ENCODE results near the gene DIAPH2.
A peak's percentile ranks its signal among the peaks of the same experiment; 100 is the strongest.
"Not testable (repeated sequence)": the region's sequence is repeated elsewhere in the genome, so short reads cannot be mapped to it uniquely, and the experiment has no call there.

The DIAPH2 gene

DNA sequence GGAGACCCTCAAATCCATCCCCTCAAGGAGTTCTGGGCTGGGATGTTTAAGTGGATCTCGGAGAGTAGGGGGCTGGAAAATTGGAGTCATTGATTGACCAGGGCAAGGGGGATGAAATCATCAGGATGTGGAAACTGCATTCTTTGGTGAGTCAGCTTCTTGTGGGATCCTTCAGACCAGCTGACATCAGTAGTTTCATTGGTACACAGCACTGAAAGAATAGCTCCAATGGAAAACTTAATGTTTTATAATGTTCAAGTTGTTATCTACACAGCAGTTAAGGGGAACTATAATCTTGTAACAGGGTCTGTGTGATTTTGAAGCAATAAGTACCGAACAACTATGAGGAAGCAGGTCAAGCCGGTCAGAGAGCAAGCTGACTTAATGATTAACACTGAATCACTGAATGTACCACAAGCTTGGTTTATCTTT is 705.1 kb downstream of the DIAPH2 start:
- DNase-seq (ENCODE audit: low spot score), result peak; percentile 37

DNA sequence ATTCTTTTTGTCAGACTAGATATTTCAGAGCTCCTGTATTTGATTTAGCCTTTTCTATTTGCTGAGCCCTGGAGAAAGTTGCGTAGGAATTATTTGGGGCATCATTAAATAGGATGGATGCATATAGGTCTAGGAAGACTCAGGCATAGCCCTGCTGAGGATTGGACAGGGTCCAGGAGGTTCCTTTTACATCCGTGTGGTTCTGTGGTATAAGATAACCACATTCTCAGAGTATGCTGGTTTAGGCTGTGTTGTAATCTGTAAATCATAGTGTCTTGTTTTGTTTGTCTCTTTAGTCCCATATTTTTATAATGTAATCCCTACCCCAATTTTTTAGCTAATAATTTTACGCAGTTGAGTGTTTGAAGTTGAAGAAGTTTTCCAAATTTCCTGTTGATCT is 712.7 kb downstream of the DIAPH2 start:
- DNase-seq (ENCODE audit: low spot score), result no peak

DNA sequence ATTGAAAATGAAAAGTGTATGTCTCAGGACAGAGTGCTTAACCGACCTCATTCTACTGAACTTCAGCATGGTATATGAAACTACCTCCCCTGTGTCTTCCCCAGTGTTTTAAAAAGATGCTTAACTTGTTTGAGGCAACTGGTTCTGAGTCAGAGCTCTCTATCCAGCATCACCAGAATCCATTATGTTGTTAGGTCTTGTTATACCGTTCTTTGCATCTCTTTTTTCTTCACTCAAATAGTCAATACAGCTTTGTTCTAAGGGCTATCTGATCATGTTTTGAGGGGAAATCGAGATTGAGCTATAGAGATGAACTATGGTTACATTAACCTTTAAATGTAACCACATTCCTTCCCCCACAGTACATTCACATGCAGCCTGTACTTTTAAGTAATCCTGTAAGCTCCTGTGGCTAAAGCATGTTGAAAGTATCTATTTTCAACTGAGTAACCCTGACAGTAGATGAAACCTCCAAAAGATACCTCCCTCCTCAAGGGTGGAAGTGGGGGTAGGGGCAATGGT is 713.4 kb downstream of the DIAPH2 start:
- DNase-seq (ENCODE audit: low spot score), result no peak

DNA sequence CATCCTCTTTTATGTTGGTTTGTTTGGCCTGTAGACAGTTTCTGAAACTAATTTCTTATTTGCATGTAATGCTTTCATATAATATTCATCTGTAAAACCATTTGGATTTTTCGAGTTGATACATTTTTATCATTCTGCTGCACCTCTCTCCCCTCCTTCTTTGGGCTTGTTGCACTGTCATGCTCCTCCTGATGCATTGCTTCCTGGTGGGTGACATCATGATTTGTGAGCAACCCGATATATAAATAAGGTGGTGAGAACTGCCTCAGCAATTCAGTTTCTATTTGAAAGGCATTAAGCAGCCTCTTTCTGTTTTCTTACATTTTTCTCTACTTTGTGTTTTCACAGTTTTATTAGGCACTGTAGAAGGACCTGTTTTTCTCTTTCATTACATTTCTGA is 714.8 kb downstream of the DIAPH2 start:
- DNase-seq (ENCODE audit: low spot score), result peak; percentile 35

DNA sequence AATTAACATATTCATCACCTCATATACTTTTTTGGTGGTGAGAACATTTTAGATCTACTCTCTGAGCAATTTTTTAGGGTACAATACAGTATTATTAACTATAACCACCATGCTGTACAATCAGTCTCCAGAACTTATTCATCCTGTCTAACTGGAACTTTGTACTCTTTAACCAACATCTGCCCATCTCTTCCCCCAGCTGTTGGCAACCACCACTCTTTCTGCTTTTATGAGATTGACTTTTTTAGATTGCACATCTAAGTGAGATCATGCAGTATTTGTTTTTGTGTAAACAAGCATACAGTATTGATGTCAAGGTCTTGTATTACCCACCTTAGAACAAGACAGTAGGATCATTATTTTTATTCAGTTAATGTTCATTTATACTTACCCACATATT is 715.9 kb downstream of the DIAPH2 start:
- DNase-seq (ENCODE audit: low spot score), result no peak

DNA sequence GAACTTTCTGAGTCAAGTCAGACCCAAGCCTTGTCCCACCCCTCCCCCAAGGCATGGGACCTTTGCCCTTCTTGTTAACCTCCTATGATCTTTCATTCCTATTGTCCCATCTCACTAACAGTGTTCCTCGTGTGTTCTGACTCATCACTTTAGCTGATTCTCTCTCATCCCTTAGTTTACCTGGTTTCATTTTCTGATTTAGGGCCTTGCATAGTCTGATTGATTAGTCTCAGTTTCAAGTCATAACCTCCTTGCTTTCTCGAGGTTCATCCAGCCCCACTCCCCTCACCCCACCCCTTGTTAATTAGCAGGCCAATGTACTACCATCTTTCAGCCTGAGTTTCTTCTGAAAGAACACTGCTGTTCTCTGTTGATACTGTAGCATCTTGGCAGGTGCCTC is 716.5 kb downstream of the DIAPH2 start:
- DNase-seq (ENCODE audit: low spot score), result no peak

DNA sequence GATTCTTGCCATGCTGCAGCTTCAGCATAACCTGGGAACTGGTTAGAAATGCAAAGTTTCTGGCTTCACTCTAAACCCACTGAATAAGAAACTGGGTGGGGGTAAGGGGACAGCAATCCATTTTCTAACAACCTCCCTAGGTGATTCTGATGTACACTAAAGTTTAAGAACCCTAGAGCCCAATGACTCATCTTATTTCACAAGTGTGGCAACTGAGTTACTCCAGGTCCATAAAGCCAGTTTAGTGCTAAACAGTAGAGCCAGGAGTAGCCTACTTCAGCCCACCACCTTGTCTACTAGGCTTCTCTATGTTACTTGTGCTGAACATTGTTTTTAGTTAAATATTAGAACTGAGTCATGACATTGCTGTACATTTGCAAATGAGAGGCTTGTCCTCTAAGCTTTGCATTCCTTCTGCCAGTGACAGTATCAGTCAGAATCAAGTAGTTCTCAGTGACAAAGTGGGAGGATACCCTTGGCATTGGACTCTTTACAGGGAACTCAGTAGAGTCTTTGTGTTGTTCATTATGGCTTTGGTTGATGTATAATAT is 717.0 kb downstream of the DIAPH2 start:
- DNase-seq (ENCODE audit: low spot score), result no peak

DNA sequence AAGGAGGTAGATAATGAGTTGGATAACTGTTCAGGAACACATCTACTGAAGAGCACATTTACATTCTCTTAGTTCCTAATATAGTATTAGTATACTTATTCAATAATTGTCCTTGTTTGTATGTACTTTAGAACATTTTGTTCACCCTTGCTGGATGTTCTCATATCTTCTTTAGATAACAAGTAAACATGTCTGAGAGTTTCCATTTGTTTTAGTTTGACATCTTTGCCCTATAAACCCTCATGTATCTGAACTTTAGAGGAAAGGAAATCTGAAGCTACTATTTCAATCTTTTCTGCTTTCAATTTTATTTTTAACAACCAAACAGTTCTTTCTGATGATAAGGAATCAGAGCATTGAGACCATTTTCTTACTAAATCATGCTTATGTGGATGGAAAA is 717.7 kb downstream of the DIAPH2 start:
- no peak for DNase-seq (ENCODE audit: low spot score)

DNA sequence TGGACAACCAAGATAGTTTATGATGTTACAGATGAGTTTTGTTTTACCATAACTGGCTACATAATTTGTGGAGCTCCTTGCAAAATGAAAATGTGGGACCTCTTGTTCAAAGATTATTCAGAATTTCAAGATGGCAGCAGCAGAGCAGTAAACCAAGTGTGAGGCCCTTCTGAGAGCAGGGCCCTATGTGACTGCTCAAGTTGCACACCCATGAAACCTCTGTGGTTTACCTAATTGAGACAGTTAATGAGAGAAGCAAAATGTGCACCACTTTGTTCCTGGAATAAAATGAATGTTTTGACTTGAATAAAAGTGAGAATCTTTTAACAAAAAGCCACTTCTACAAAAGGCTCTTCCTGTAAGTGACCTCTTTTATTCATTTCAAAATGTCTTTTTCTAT is 718.3 kb downstream of the DIAPH2 start:
- no peak for DNase-seq (ENCODE audit: low spot score)

DNA sequence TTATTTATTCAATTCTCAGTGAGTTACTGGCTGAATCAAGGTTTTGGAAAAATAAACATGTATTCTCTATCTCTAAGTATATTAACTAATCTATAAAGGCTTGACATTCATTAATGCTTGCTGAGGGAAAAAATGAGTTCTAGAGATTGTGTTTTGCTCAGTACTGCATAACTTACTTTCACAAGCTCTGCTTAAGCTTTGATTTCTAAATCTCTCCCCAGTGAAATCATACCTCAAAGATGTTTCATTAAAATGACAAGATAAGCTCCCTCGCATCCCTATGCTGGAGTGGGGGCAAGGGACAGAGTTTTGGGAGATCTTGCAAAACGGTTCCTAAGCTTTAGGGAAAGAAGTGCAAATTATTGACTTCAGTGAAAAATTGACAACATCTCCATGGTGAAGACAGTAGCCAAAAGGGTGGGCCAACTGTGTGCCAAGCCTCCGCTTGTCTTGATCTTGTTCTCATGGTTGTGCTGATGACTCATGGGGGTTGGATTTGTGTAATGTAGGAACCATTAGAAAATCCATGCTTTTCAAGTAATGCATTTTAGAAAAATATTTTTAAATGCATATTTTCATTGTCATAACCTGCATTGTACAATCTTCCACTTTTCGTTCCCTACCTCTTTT is 720.5 kb downstream of the DIAPH2 start:
- no peak for DNase-seq (ENCODE audit: low spot score)

DNA sequence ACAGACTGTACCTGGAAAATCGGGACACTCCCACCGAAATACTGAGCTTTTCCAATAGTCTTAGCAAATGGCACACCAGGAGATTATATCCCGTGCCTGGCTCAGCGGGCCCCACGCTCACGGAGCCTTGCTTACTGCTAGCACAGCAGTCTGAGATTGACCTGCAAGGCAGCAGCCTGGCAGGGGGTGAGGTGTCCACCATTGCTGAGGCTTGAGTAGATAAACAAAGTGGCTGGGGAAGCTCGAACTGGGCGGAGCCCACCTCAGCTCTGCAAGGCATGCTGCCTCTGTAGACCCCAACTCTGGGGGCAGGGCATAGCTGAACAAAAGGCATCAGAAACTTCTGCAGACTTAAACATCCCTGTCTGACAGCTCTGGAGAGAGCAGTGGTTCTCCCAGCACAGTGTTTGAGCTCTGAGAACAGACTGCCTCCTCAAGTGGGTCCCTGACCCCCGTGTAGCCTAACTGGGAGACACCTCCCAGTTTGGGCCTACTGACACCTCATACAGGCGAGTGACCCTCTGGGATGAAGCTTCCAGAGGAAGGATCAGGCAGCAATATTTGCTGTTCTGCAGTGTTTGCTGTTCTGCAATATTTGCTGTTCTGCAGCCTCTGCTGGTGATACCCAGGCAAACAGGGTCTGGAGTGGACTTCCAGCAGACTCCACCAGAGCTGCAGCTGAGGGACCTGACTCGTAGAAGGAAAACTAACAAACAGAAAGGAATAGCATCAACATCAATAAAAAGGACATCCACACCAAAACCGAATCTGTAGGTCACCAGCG is 725.2 kb downstream of the DIAPH2 start:
- DNase-seq (ENCODE audit: low spot score), result not testable (repeated sequence)

DNA sequence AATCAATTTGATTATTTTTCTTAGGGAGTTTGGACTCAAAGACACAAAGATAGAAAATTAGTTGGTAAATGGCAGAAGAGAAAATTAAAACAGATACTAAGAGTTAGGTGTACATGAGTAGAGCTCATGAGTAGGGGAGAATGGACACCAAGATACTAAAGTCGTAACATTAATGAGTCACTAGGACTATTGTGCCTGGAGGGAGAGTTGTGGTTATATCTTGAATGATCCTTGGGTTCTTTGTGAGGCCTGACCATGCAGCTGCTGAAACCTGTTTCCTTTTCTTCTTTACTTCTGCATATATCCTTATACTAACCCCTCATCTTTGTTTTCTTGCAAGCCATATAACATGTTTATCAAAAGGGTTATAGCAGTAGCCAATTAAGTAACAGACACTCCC is 731.8 kb downstream of the DIAPH2 start:
- DNase-seq (ENCODE audit: low spot score), result no peak

DNA sequence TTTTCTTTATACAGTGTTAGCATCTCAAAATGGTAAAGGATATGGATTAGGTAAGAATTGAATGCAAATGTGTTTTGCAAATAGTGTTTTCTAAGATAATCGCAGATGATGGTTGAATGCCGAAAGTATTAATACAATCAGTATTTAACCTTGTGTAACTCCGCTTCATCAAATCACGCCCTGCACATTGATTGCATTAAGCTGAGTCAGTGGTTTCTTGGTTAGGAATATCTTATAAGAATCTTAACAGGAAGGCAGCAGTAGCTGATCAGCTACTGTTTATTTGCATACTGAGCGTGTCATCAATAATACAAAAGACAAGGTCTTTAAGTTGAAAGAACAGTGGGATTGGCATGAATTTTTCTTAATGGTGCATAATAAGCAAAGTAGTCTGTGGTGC is 744.5 kb downstream of the DIAPH2 start:
- DNase-seq (ENCODE audit: low spot score), result no peak

DNA sequence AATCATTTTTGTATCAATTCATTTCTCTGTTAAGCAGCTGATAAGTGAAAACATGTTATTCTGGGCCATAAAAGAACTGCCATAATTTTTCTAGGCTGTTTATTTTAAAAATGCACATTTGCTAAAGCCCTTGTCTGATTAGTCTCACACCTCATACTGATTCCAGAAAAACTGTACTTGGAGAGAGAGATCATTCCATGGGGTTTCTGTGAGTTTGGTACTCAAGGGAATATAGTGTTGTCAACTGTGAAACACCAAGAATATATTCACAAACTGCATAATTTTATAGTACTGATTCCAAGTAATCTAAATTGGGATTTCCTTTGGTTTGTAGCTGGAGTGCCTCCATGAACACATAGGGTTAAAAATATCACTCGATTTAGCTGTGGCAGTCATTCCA is 746.6 kb downstream of the DIAPH2 start:
- DNase-seq (ENCODE audit: low spot score), result no peak

DNA sequence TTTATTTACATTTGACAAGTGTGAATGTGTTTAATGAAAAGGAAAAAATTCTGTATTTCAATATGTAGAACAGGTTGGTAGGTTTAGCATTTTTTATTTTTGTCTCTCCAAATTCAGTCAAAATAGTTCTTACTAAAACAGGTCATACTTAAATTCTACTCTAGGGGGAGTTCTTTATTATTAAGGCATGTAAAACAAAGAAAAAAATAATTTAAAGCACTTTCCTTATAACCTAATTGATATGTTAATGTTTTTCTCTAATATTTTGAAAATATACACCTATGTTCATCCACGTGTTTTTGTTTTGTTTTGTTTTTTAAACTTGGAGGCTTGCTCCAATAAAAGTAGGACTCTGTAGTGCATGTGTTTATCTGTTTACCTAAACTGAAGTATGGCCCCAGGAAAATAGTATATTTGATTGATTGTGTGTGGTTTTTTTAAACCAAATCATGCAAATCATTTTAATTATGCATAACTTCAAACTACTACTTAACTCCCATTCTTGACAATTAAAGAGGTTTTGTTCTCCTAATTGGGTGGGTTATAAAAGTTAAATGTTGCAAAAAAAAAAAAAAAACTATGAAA is 761.7 kb downstream of the DIAPH2 start:
- no peak for DNase-seq (ENCODE audit: low spot score)

DNA sequence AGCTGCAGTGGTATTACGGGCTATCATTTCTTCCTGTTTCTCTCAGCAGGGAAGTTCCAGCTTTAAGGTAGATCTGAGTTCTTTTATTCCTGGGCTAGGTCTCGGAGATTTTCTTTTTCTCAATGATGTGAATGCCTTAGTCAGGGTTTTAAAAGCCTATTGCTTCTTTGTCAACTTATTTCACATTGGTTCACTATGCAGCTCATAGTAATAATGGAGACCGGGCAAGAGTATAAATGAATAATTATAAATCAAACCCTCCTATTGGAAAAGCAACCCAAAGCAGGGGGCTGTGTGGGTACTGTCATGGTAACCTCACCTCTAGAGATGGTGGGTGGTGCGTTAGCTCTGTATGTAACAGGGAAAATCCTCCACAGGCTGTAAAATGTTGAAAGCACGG is 762.7 kb downstream of the DIAPH2 start:
- no peak for DNase-seq (ENCODE audit: low spot score)

DNA sequence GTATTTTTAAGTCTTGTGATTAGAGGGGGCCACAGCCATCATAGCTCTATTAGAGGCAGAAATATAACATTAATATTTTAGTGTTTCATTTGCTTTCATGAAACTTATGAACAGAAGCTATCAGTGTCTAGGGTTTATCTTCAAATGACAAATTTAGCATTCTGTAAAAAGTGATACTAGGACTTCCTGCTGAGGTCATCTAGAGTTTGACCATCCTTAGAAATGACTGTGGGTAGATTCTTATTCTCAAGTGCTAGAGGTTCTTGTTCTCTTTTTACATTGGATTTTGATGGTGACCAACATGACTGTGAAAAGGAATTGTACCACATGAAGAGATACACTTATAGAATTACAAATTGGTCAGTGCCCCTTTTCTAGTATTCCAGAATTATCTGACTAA is 767.6 kb downstream of the DIAPH2 start:
- no peak for DNase-seq (ENCODE audit: low spot score)

DNA sequence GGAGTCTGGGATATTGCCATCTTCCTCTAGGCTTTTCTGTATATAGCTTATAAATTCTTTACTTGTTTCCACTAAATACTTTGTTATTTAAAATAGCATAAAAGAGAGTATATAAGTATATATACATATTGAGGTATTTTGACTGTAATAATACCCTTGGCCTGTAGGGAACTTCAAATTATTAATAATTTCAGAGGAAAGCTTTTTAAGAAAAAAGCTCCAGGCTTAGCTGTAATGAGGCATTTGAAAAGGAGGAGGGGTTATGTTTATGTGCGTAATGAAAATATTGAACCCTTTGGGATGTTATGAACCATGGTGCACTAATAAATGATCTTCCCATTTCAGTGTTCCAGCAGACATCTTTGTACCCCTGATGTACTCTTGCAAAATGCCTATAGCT is 777.1 kb downstream of the DIAPH2 start:
- DNase-seq (ENCODE audit: low spot score), result no peak

DNA sequence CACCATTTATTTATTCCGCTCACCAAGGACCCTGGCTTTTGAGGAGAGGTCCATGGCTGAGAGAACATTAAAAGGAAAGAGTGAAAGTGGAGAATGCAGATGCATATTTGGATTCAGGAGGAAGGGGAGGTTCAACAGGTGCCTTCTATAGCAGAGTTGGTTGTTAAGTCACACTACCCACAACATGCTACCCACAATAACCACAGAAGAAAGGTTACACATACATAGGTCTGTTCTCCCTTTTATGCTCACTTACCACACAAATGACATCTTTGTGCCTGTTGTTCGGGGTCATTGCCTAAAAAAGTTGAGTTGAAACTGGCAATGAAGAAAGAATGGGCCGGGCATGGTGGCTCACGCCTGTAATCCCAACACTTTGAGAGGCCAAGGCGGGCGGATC is 786.4 kb downstream of the DIAPH2 start:
- no peak for DNase-seq (ENCODE audit: low spot score)

DNA sequence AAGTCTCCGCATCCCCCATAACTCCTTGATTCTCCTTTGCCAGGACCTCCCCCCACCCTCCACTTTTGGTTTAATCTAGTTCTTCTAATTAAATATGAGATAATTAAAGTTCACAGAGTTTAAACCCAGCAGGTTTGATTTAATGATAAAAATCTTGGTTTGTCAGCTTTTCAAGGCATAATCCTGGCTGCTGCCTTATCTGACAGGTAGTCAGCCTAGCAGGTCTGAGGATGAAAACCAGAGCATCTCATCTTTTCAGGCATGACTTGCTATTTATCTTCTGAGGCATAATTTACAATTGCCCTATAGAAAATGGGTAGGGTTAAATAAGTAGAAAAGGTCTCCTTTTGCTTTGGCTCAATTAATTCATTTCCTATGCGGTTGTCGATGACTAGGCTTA is 790.3 kb downstream of the DIAPH2 start:
- DNase-seq (ENCODE audit: low spot score), result no peak

DNA sequence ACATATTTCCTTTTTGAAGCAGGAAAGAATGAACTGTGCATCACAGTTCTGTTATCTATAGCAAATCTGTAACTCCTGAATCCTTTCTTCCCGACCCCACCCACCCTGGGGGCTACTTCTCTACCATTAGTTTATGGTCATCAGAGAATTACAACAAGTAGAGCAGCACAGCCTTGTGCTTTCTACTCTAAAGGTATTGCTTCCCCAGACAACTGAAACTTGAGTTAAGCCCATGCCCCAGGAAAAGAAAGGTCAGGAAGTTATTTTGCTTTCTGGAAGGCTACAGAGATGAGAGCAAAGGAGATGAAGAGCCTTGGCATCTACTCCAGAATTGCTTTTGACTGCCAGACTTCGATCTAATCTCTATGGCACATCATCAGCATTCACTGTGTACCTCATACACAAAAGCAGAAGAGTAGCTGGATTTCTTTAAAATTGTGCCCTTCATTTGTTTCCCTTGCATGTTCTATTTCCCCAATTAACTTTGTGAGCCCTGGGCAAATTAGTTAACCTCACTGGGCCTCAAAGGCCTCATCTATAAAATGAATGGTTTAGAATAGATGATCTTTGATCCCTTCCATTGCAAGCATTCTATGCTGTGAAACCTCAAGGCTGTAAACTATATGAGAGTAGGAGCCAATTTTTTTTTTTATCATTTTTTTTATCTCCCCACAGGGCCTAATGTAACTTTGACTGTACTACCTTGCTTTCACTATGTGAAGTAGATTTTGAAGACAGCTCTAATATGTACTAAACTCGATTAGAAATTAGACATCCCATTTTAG is 794.7 kb downstream of the DIAPH2 start:
- DNase-seq (ENCODE audit: low spot score), result no peak

DNA sequence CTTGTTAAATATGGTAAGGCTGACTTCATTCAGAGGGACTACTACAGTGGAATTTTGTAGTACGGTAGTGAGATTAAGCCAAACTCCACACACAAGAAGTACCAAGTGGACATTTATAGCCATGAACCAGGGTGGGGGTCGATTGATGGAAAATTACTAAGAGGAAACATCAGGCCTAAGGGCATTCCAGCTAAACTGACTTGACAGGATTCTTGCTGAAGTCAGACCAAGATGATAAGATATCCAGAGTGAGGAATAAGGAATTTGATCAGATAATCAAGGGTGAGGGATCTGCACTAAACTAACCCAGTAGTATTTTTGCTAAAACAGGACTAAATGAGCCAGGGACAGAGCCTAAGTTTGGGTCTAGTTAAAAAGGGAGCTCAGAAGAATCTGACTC is 796.6 kb downstream of the DIAPH2 start:
- DNase-seq (ENCODE audit: low spot score), result no peak
